GM21526 (cell line): ENCODE results near the gene IQCF2.
"Not testable (repeated sequence)": the region's sequence is repeated elsewhere in the genome, so short reads cannot be mapped to it uniquely, and the experiment has no call there.

ENCODE experiments used
- ATAC-seq: cut with Tn5 transposase; IDR thresholded peaks from one replicate; pipeline ENCODE4 v1.9.1; 2021; ENCODE audit warnings: moderate library complexity; ENCODE audit not compliant: unreplicated experiment, low FRiP score

The IQCF2 gene

GRCh38 chr3:51860703-51861665 is at the start of gene IQCF2:
Gene IQCF2, plus strand, starts transcription at chr3:51861615. Its CDS starts 52 bp downstream, at chr3:51861667.
- no peak for ATAC-seq

GRCh38 chr3:51813539-51813938 is 47.9 kb upstream of the IQCF2 start:
- ATAC-seq = no peak

- no peak for ATAC-seq
Measured at GRCh38 chr3:51814034-51814433, 47.4 kb upstream of the IQCF2 start.

GRCh38 chr3:51815614-51816013 is 45.8 kb upstream of the IQCF2 start:
- ATAC-seq = no peak

- no peak for ATAC-seq
Measured at GRCh38 chr3:51816723-51817122, 44.7 kb upstream of the IQCF2 start.

- no peak for ATAC-seq
Measured at GRCh38 chr3:51817375-51817774, 44.0 kb upstream of the IQCF2 start.

- no peak for ATAC-seq
Measured at GRCh38 chr3:51819151-51819550, 42.3 kb upstream of the IQCF2 start.

GRCh38 chr3:51819709-51820406 is 41.6 kb upstream of the IQCF2 start:
- no peak for ATAC-seq

GRCh38 chr3:51828297-51828696 is 33.1 kb upstream of the IQCF2 start:
- ATAC-seq = no peak

GRCh38 chr3:51830345-51830744 is 31.1 kb upstream of the IQCF2 start:
- ATAC-seq = no peak

GRCh38 chr3:51830836-51831385 is 30.5 kb upstream of the IQCF2 start:
- ATAC-seq = no peak

GRCh38 chr3:51836606-51837005 is 24.8 kb upstream of the IQCF2 start:
- ATAC-seq = no peak

GRCh38 chr3:51845129-51845528 is 16.3 kb upstream of the IQCF2 start:
- ATAC-seq = no peak

- not testable (repeated sequence) for ATAC-seq
Measured at GRCh38 chr3:51855411-51855810, 6.0 kb upstream of the IQCF2 start.

GRCh38 chr3:51862886-51863285 is 1.5 kb downstream of the IQCF2 start:
- ATAC-seq = no peak

- not testable (repeated sequence) for ATAC-seq
Measured at GRCh38 chr3:51868896-51869295, 7.5 kb downstream of the IQCF2 start.

- no peak for ATAC-seq
Measured at GRCh38 chr3:51869304-51869703, 7.9 kb downstream of the IQCF2 start.

GRCh38 chr3:51873253-51873766 is 11.9 kb downstream of the IQCF2 start:
- no peak for ATAC-seq

- no peak for ATAC-seq
Measured at GRCh38 chr3:51873876-51874275, 12.5 kb downstream of the IQCF2 start.

GRCh38 chr3:51874411-51874810 is 13.0 kb downstream of the IQCF2 start:
- ATAC-seq = no peak

GRCh38 chr3:51874889-51875288 is 13.5 kb downstream of the IQCF2 start:
- no peak for ATAC-seq
